Progenitor cell of endocrine pancreas (in vitro differentiated cells): ENCODE results near the gene PTPRD. TPM values are rescaled to one million over a fixed set of nuclear protein-coding genes. Genes with fewer than 3 reads are reported as not detected.

Experiments used
- DNase-seq: peaks from one replicate; pipeline ENCODE4 v3.0.0; 2021; ENCODE audit warnings: low spot score; ENCODE audit not compliant: unreplicated experiment
- H3K27ac Mint-ChIP-seq: 2 replicates; pipeline ENCODE4 v1.8.0; 2021; ENCODE audit warnings: mild to moderate bottlenecking, moderate library complexity, mixed read lengths
- H3K27me3 Mint-ChIP-seq: 2 replicates; pipeline ENCODE4 v1.8.0; 2021; ENCODE audit warnings: mixed read lengths
- H3K36me3 Mint-ChIP-seq: 2 replicates; pipeline ENCODE4 v1.8.0; 2022; ENCODE audit warnings: mixed read lengths; ENCODE audit not compliant: insufficient read depth
- H3K4me1 Mint-ChIP-seq: 2 replicates; pipeline ENCODE4 v1.8.0; 2021; ENCODE audit warnings: low read depth, mixed read lengths
- H3K4me3 Mint-ChIP-seq: 2 replicates; pipeline ENCODE4 v1.8.0; 2021; ENCODE audit warnings: low read depth, mild to moderate bottlenecking, moderate library complexity, mixed read lengths
- H3K9me3 Mint-ChIP-seq: 2 replicates; pipeline ENCODE4 v1.8.0; 2021; ENCODE audit warnings: low read depth, mixed read lengths
- total RNA-seq: library from RNA; stranded (reverse); gene quantifications from 2 replicates; pipeline ENCODE4 v1.2.1, GENCODE V29; 2021
- TF ChIP-seq, protein P1 (sequence below): fragments of 200-600 bp; sonication (generic); IDR thresholded peaks from one replicate; pipeline ENCODE4 v1.5.0; 2021; ENCODE audit warnings: antibody characterized with exemption, mild to moderate bottlenecking; ENCODE audit not compliant: unreplicated experiment

The PTPRD gene
- total RNA-seq, 1 donor from 2014 or later = 124 TPM

- TF ChIP-seq, protein P1, sequence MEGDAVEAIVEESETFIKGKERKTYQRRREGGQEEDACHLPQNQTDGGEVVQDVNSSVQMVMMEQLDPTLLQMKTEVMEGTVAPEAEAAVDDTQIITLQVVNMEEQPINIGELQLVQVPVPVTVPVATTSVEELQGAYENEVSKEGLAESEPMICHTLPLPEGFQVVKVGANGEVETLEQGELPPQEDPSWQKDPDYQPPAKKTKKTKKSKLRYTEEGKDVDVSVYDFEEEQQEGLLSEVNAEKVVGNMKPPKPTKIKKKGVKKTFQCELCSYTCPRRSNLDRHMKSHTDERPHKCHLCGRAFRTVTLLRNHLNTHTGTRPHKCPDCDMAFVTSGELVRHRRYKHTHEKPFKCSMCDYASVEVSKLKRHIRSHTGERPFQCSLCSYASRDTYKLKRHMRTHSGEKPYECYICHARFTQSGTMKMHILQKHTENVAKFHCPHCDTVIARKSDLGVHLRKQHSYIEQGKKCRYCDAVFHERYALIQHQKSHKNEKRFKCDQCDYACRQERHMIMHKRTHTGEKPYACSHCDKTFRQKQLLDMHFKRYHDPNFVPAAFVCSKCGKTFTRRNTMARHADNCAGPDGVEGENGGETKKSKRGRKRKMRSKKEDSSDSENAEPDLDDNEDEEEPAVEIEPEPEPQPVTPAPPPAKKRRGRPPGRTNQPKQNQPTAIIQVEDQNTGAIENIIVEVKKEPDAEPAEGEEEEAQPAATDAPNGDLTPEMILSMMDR = no peak
- Mint-ChIP-seq H3K27ac (no peak overlapping the region), H3K27me3 (no peaks in the 10 kb centered on the region), H3K4me3 (no peak overlapping the region), H3K36me3 (no peaks in the 10 kb centered on the region), H3K9me3 (no peaks in the 10 kb centered on the region), H3K4me1 (no peaks in the 10 kb centered on the region)
- no peak for DNase-seq
Measured at GRCh38 chr9:9117866-9118265, 1494.9 kb downstream of the PTPRD start.

DNA sequence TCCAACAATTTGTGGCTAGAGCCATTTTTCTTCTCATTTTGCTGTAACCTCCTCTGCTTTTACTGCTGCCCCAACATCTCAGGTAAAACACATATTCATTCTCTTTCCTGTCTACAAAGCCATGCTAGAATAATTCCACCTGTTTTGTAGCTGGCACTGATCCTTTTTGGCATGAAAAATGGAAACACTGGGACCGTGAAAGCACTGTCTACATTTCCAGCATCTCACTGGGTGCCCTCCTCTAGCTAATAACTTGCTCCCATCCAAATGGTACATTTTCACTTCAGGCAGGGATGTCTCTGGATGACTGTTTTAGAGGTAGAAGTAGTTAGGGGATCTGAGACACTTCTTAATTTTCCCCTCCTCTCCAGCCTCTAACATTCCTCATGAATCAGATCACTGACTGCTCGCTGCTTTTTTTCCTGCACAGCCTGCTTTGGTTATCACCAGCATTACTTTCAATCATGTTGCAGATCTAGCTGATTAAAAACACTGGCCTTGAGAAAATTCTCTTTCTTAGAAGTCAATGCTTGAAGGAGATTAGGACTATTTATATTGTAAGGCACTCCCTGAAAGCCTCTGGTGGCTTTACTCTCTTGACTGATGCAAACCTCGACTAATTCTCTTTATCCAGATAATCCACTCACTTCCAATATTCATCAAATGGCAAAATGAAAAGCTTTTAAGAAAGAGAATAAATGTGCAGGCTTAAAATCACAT is 1500.6 kb downstream of the PTPRD start:
- Mint-ChIP-seq H3K9me3 (no peaks in the 10 kb centered on the region), H3K36me3 (no peaks in the 10 kb centered on the region), H3K4me1 (peaks cover 5% of the 10 kb centered on the region), H3K27me3 (peaks cover 3% of the 10 kb centered on the region), H3K4me3 (no peak overlapping the region), H3K27ac (no peak overlapping the region)
- DNase-seq = no peak
- TF ChIP-seq, protein P1 = no peak

- Mint-ChIP-seq H3K9me3 (no peaks in the 10 kb centered on the region), H3K27ac (no peak overlapping the region), H3K27me3 (peaks cover 3% of the 10 kb centered on the region), H3K4me1 (peaks cover 13% of the 10 kb centered on the region), H3K4me3 (no peak overlapping the region), H3K36me3 (no peaks in the 10 kb centered on the region)
- no peak for DNase-seq
- TF ChIP-seq, protein P1 = no peak
Measured at GRCh38 chr9:9108641-9109040, 1504.2 kb downstream of the PTPRD start.

DNA sequence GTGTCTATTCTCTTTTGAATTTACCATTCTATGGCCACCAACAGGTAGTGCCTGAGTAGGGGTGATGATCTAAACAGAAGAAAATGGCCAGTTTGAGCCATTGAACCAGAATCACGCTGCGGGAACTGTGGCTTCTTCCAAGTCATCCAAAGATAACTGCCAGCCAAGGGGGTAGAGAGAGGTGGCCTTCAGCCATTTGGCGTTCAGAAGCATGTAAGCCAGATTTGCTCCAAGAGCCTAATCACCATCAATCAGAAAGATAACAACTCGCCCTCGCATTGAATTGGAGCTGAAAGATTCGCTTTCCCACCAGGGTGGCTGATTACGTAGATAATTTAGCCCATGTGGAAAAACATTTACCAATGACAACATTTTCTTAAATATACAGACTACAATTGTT is 1510.5 kb downstream of the PTPRD start:
- TF ChIP-seq, protein P1 = no peak
- Mint-ChIP-seq H3K4me1 (peaks cover 14% of the 10 kb centered on the region), H3K36me3 (no peaks in the 10 kb centered on the region), H3K27ac (no peak overlapping the region), H3K4me3 (no peak overlapping the region), H3K27me3 (no peaks in the 10 kb centered on the region), H3K9me3 (no peaks in the 10 kb centered on the region)
- no peak for DNase-seq

GRCh38 chr9:9100070-9100469 is 1512.7 kb downstream of the PTPRD start:
- no peak overlapping the region for H3K4me3 Mint-ChIP-seq
- DNase-seq = no peak

More at GRCh38 chr9:9100070-9100469, 1512.7 kb downstream of the PTPRD start:
- TF ChIP-seq, protein P1 = no peak
- Mint-ChIP-seq H3K9me3 (no peaks in the 10 kb centered on the region), H3K27me3 (no peaks in the 10 kb centered on the region), H3K27ac (no peak overlapping the region), H3K4me1 (peaks cover 11% of the 10 kb centered on the region), H3K36me3 (no peaks in the 10 kb centered on the region)
